ENCODE data around the gene LMOD1. TPM values are rescaled to one million over a fixed set of nuclear protein-coding genes. Genes with fewer than 3 reads are reported as not detected.

LMOD1 gene
- total RNA-seq, 1 donor, result 14.5 TPM

GRCh38 chr1:201894343-201895119 lies 51.8 kb downstream of the LMOD1 start:
- no peak for DNase-seq (ENCODE audit: low read depth)
- no peak overlapping the region for H3K4me3 ChIP-seq (ENCODE audit: low read depth, low read length)
- TF ChIP-seq CTCF (IDR thresholded peaks at IDR 0.05; ENCODE audit: insufficient read depth, low read length), result no peak

- no peak for TF ChIP-seq CTCF (IDR thresholded peaks at IDR 0.05; ENCODE audit: insufficient read depth, low read length)
- no peak overlapping the region for H3K4me3 ChIP-seq (ENCODE audit: low read depth, low read length)
- DNase-seq (ENCODE audit: low read depth), result no peak
Measured at GRCh38 chr1:201893431-201893830, 52.9 kb downstream of the LMOD1 start.

- H3K4me3 ChIP-seq (ENCODE audit: low read depth, low read length), result no peak overlapping the region
- DNase-seq (ENCODE audit: low read depth), result no peak
- no peak for TF ChIP-seq CTCF (IDR thresholded peaks at IDR 0.05; ENCODE audit: insufficient read depth, low read length)
Measured at GRCh38 chr1:201892211-201892610, 54.1 kb downstream of the LMOD1 start.

- no peak for DNase-seq (ENCODE audit: low read depth)
Measured at GRCh38 chr1:201891451-201892045, 54.8 kb downstream of the LMOD1 start.

GRCh38 chr1:201890806-201891450 lies 55.4 kb downstream of the LMOD1 start:
- no peak for TF ChIP-seq CTCF (IDR thresholded peaks at IDR 0.05; ENCODE audit: insufficient read depth, low read length)
- no peak for DNase-seq (ENCODE audit: low read depth)
- H3K4me3 ChIP-seq (ENCODE audit: low read depth, low read length), result no peak overlapping the region

More at GRCh38 chr1:201891451-201892045, 54.8 kb downstream of the LMOD1 start:
- no peak overlapping the region for H3K4me3 ChIP-seq (ENCODE audit: low read depth, low read length)
- TF ChIP-seq CTCF (IDR thresholded peaks at IDR 0.05; ENCODE audit: insufficient read depth, low read length), result no peak

GRCh38 chr1:201890223-201890622 lies 56.1 kb downstream of the LMOD1 start:
- DNase-seq (ENCODE audit: low read depth), result no peak
- H3K4me3 ChIP-seq (ENCODE audit: low read depth, low read length), result no peak overlapping the region
- no peak for TF ChIP-seq CTCF (IDR thresholded peaks at IDR 0.05; ENCODE audit: insufficient read depth, low read length)
